ENCODE results near the gene SLIT1.

Gene SLIT1

GRCh38 chr10:97076781-97077180 lies 109.0 kb downstream of the SLIT1 start:
- Histone ChIP-seq H3K27me3 (ENCODE audit: control insufficient read depth, insufficient read depth, low read length) (no peaks in the 10 kb centered on the region), H3K4me1 (ENCODE audit: control insufficient read depth, insufficient read depth, low read length) (peaks cover 6% of the 10 kb centered on the region), H3K9me3 (ENCODE audit: control insufficient read depth, insufficient read depth, low read length) (no peaks in the 10 kb centered on the region), H3K36me3 (ENCODE audit: control insufficient read depth, insufficient read depth, low read length) (no peaks in the 10 kb centered on the region), H3K27ac (ENCODE audit: low read length) (no peak overlapping the region), H3K4me3 (ENCODE audit: low read length) (no peak overlapping the region)
- no CpG with 5 or more reads among the region's 6 CpGs for WGBS (ENCODE audit: insufficient coverage, insufficient read length)
- no peak for DNase-seq (ENCODE audit: low read depth, low spot score)

GRCh38 chr10:97075961-97076525 lies 109.7 kb downstream of the SLIT1 start:
- no peak for DNase-seq (ENCODE audit: low read depth, low spot score)
- H3K4me1 ChIP-seq (ENCODE audit: control insufficient read depth, insufficient read depth, low read length): peaks cover 6% of the 10 kb centered on the region
- no peaks in the 10 kb centered on the region for H3K27me3 ChIP-seq (ENCODE audit: control insufficient read depth, insufficient read depth, low read length)
- H3K9me3 ChIP-seq (ENCODE audit: control insufficient read depth, insufficient read depth, low read length): no peaks in the 10 kb centered on the region
- no peak overlapping the region for H3K27ac ChIP-seq (ENCODE audit: low read length)
- no peaks in the 10 kb centered on the region for H3K36me3 ChIP-seq (ENCODE audit: control insufficient read depth, insufficient read depth, low read length)
- H3K4me3 ChIP-seq (ENCODE audit: low read length): no peak overlapping the region
- no CpG with 5 or more reads among the region's 7 CpGs for WGBS (ENCODE audit: insufficient coverage, insufficient read length)

GRCh38 chr10:97075421-97075820 lies 110.3 kb downstream of the SLIT1 start:
- no peaks in the 10 kb centered on the region for H3K36me3 ChIP-seq (ENCODE audit: control insufficient read depth, insufficient read depth, low read length)
- peaks cover 6% of the 10 kb centered on the region for H3K4me1 ChIP-seq (ENCODE audit: control insufficient read depth, insufficient read depth, low read length)
- no peaks in the 10 kb centered on the region for H3K27me3 ChIP-seq (ENCODE audit: control insufficient read depth, insufficient read depth, low read length)
- DNase-seq (ENCODE audit: low read depth, low spot score): no peak
- H3K9me3 ChIP-seq (ENCODE audit: control insufficient read depth, insufficient read depth, low read length): no peaks in the 10 kb centered on the region
- no peak overlapping the region for H3K4me3 ChIP-seq (ENCODE audit: low read length)
- no peak overlapping the region for H3K27ac ChIP-seq (ENCODE audit: low read length)
- WGBS (ENCODE audit: insufficient coverage, insufficient read length): no CpG with 5 or more reads among the region's 7 CpGs

GRCh38 chr10:97074256-97075145 lies 111.3 kb downstream of the SLIT1 start:
- DNase-seq (ENCODE audit: low read depth, low spot score): no peak
- H3K27ac ChIP-seq (ENCODE audit: low read length): no peak overlapping the region
- no peaks in the 10 kb centered on the region for H3K36me3 ChIP-seq (ENCODE audit: control insufficient read depth, insufficient read depth, low read length)
- no peaks in the 10 kb centered on the region for H3K27me3 ChIP-seq (ENCODE audit: control insufficient read depth, insufficient read depth, low read length)
- no peak overlapping the region for H3K4me3 ChIP-seq (ENCODE audit: low read length)
- no peaks in the 10 kb centered on the region for H3K9me3 ChIP-seq (ENCODE audit: control insufficient read depth, insufficient read depth, low read length)
- no CpG with 5 or more reads among the region's 15 CpGs for WGBS (ENCODE audit: insufficient coverage, insufficient read length)
- peaks cover 4% of the 10 kb centered on the region for H3K4me1 ChIP-seq (ENCODE audit: control insufficient read depth, insufficient read depth, low read length)

- DNase-seq (ENCODE audit: low read depth, low spot score): peak; percentile 45
- Histone ChIP-seq H3K27ac (ENCODE audit: low read length) (no peak overlapping the region), H3K4me1 (ENCODE audit: control insufficient read depth, insufficient read depth, low read length) (no peaks in the 10 kb centered on the region), H3K4me3 (ENCODE audit: low read length) (no peak overlapping the region), H3K27me3 (ENCODE audit: control insufficient read depth, insufficient read depth, low read length) (no peaks in the 10 kb centered on the region), H3K36me3 (ENCODE audit: control insufficient read depth, insufficient read depth, low read length) (no peaks in the 10 kb centered on the region), H3K9me3 (ENCODE audit: control insufficient read depth, insufficient read depth, low read length) (no peaks in the 10 kb centered on the region)
- WGBS (ENCODE audit: insufficient coverage, insufficient read length): no CpG with 5 or more reads among the region's 21 CpGs
Observed at GRCh38 chr10:97072851-97073665, 112.7 kb downstream of the SLIT1 start.

- H3K27me3 ChIP-seq (ENCODE audit: control insufficient read depth, insufficient read depth, low read length): no peaks in the 10 kb centered on the region
- DNase-seq (ENCODE audit: low read depth, low spot score): no peak
- no peaks in the 10 kb centered on the region for H3K36me3 ChIP-seq (ENCODE audit: control insufficient read depth, insufficient read depth, low read length)
- 0 out of 2 replicates have a peak, but pooled peaks cover 2% of the 10 kb centered on the region for H3K4me1 ChIP-seq (ENCODE audit: control insufficient read depth, insufficient read depth, low read length)
- no peak overlapping the region for H3K4me3 ChIP-seq (ENCODE audit: low read length)
- H3K27ac ChIP-seq (ENCODE audit: low read length): no peak overlapping the region
- no CpG with 5 or more reads among the region's 7 CpGs for WGBS (ENCODE audit: insufficient coverage, insufficient read length)
- no peaks in the 10 kb centered on the region for H3K9me3 ChIP-seq (ENCODE audit: control insufficient read depth, insufficient read depth, low read length)
Observed at GRCh38 chr10:97071496-97071895, 114.3 kb downstream of the SLIT1 start.

- no peak overlapping the region for H3K4me3 ChIP-seq (ENCODE audit: low read length)
- 0 out of 2 replicates have a peak, but pooled peaks cover 2% of the 10 kb centered on the region for H3K4me1 ChIP-seq (ENCODE audit: control insufficient read depth, insufficient read depth, low read length)
- H3K27ac ChIP-seq (ENCODE audit: low read length): no peak overlapping the region
- no peaks in the 10 kb centered on the region for H3K27me3 ChIP-seq (ENCODE audit: control insufficient read depth, insufficient read depth, low read length)
- H3K36me3 ChIP-seq (ENCODE audit: control insufficient read depth, insufficient read depth, low read length): no peaks in the 10 kb centered on the region
- no CpG with 5 or more reads among the region's 11 CpGs for WGBS (ENCODE audit: insufficient coverage, insufficient read length)
- no peaks in the 10 kb centered on the region for H3K9me3 ChIP-seq (ENCODE audit: control insufficient read depth, insufficient read depth, low read length)
- no peak for DNase-seq (ENCODE audit: low read depth, low spot score)
Observed at GRCh38 chr10:97069576-97070362, 116.0 kb downstream of the SLIT1 start.

DNA sequence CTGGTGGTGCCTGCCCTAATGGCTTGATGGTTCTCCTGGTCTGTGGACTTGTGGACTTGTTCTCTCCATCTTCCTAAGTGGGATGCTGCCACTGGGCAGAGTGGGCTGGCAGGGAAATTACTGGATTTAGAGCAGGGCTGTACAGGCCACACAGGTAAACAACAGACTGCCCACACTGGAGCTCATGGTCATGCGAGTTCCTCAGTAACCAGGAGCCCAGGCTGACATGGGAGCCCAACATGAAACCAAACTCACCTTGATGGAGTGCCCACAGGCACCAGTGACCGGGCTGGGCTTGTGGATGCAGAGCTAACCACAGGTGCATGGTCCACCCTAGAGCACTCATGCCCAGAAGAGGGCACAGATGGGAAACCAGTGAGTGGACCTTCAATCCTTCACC lies 116.7 kb downstream of the SLIT1 start:
- Histone ChIP-seq H3K4me3 (ENCODE audit: low read length) (no peak overlapping the region), H3K27ac (ENCODE audit: low read length) (no peak overlapping the region), H3K4me1 (ENCODE audit: control insufficient read depth, insufficient read depth, low read length) (0 out of 2 replicates have a peak, but pooled peaks cover 2% of the 10 kb centered on the region), H3K27me3 (ENCODE audit: control insufficient read depth, insufficient read depth, low read length) (no peaks in the 10 kb centered on the region), H3K36me3 (ENCODE audit: control insufficient read depth, insufficient read depth, low read length) (no peaks in the 10 kb centered on the region), H3K9me3 (ENCODE audit: control insufficient read depth, insufficient read depth, low read length) (no peaks in the 10 kb centered on the region)
- WGBS (ENCODE audit: insufficient coverage, insufficient read length): no CpG with 5 or more reads among the region's 2 CpGs
- DNase-seq (ENCODE audit: low read depth, low spot score): no peak

- H3K36me3 ChIP-seq (ENCODE audit: control insufficient read depth, insufficient read depth, low read length): no peaks in the 10 kb centered on the region
- no CpG with 5 or more reads among the region's 16 CpGs for WGBS (ENCODE audit: insufficient coverage, insufficient read length)
- no peaks in the 10 kb centered on the region for H3K27me3 ChIP-seq (ENCODE audit: control insufficient read depth, insufficient read depth, low read length)
- H3K27ac ChIP-seq (ENCODE audit: low read length): no peak overlapping the region
- H3K4me3 ChIP-seq (ENCODE audit: low read length): no peak overlapping the region
- H3K4me1 ChIP-seq (ENCODE audit: control insufficient read depth, insufficient read depth, low read length): 0 out of 2 replicates have a peak, but pooled peaks cover 2% of the 10 kb centered on the region
- DNase-seq (ENCODE audit: low read depth, low spot score): no peak
- no peaks in the 10 kb centered on the region for H3K9me3 ChIP-seq (ENCODE audit: control insufficient read depth, insufficient read depth, low read length)
Observed at GRCh38 chr10:97067716-97068391, 117.9 kb downstream of the SLIT1 start.
